ENCODE data around the gene SLC27A1.

The SLC27A1 gene

DNA sequence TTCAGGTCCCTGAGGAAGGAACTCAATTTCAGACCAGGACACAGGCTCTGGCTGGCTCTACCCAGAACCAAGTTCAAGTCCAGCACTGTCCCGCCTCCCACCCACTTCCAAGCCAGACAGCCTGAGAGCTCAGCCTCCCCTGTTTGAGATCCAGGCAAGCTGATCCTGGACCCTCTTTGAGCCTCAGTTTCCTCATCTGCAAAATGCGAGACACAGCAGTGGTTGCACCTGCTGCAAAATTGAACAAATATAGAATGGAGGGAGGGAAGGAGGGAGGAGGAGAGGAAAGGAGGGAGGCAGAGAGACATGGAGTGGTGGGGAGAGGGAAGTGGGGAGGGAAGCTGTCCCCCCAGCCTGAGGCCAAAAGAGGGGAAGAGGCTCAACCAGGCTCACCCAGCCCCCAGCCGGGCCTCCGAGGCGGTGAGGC, 22.6 kb upstream of the SLC27A1 start:
- Histone ChIP-seq H3K9me3 (ENCODE audit: low read length) (peaks cover 3% of the 10 kb centered on the region), H2AFZ (ENCODE audit: low read depth, low read length) (peak overlapping the region; percentile 86), H3K27me3 (ENCODE audit: insufficient read depth, low read length) (no peaks in the 10 kb centered on the region), H3K36me3 (ENCODE audit: insufficient read depth, low read length) (no peaks in the 10 kb centered on the region), H3K4me3 (ENCODE audit: low read length) (peak overlapping the region; percentile 61), H3K4me1 (ENCODE audit: insufficient read depth, low read length) (peaks cover 6% of the 10 kb centered on the region)

GRCh38 chr19:17448131-17448967, 22.0 kb upstream of the SLC27A1 start, which contains the start of gene TMEM221:
TMEM221 (minus strand) TSS chr19:17448668; CDS start chr19:17448462, 206 bp downstream.
- Histone ChIP-seq H3K9me3 (ENCODE audit: low read length) (peaks cover 3% of the 10 kb centered on the region), H2AFZ (ENCODE audit: low read depth, low read length) (peak within 1 kb of the TSS; percentile 86), H3K4me3 (ENCODE audit: low read length) (peak within 1 kb of the TSS; percentile 61), H3K36me3 (ENCODE audit: insufficient read depth, low read length) (no peaks in the 10 kb centered on the region), H3K27me3 (ENCODE audit: insufficient read depth, low read length) (no peaks in the 10 kb centered on the region), H3K4me1 (ENCODE audit: insufficient read depth, low read length) (peaks cover 6% of the 10 kb centered on the region)

DNA sequence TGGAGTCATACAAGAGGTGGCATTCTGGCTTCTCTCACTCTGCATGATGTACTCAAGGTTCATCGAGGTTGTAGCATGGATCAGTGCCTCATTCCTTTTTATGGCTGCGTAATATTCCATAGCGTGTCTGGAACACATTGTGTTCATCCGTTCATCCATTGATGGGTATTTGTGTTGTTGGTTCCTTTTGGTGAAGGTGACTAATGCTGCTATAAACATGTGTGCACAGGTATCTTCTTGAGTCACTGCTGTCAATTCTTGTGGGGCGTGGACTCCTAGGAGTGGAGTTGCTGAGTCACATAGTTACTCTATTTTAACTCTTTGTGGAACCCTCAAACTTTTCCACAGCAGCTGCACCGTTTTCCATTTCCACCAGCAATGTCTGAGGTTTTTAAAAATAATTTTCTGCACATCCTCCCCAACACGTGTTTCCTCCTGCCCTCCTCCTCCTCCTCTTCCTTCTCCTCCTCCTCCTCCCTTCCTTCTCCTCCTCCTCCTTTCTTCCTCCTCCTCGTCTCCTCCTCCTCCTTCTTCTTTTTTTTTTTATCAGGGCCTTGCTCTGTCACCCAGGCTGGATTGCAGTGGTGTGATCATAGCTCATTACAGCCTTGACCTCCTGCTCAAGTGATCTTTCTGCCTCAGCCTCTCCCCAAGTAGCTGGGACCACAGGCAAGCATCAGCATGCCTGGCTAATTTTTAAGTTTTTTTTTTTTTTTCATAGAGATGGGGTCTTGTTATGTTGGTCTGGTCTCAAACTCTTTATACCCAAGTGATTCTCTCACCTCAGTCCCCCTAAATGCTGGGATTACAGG, 19.9 kb upstream of the SLC27A1 start:
- no peaks in the 10 kb centered on the region for H3K36me3 ChIP-seq (ENCODE audit: insufficient read depth, low read length)
- peaks cover 3% of the 10 kb centered on the region for H3K9me3 ChIP-seq (ENCODE audit: low read length)
- H2AFZ ChIP-seq (ENCODE audit: low read depth, low read length): no peak overlapping the region
- peaks cover 11% of the 10 kb centered on the region for H3K4me1 ChIP-seq (ENCODE audit: insufficient read depth, low read length)
- H3K27me3 ChIP-seq (ENCODE audit: insufficient read depth, low read length): peaks cover 9% of the 10 kb centered on the region
- no peak overlapping the region for H3K4me3 ChIP-seq (ENCODE audit: low read length)

GRCh38 chr19:17451820-17452219, 18.5 kb upstream of the SLC27A1 start:
- Histone ChIP-seq H3K9me3 (ENCODE audit: low read length) (peaks cover 3% of the 10 kb centered on the region), H2AFZ (ENCODE audit: low read depth, low read length) (no peak overlapping the region), H3K36me3 (ENCODE audit: insufficient read depth, low read length) (no peaks in the 10 kb centered on the region), H3K27me3 (ENCODE audit: insufficient read depth, low read length) (peaks cover 19% of the 10 kb centered on the region), H3K4me3 (ENCODE audit: low read length) (no peak overlapping the region), H3K4me1 (ENCODE audit: insufficient read depth, low read length) (peaks cover 11% of the 10 kb centered on the region)

DNA sequence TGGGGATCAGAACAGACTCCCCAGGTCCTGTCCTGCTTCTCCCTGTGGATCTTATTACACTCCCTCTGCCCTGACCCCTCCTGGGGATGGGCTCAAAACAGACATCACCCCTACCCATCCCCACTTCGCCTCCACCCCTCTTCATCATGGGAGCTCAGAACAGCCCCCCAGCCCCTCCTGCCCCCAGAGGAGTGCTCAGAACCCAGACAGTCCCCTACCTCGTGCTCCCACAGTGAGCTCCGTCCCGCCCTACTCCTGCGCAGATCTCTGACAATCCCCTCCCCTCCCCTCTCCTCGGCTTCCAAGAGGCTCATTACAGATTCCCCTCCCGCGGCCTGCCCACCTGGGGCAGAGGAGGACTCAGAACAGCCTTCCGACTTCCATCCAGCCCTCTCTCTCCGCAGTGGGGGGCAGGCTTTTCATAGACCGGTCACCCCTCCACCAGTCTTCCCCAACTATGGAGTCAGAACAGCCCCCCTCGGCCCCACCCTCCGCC, 15.7 kb upstream of the SLC27A1 start:
- H3K4me1 ChIP-seq (ENCODE audit: insufficient read depth, low read length): peaks cover 5% of the 10 kb centered on the region
- H3K9me3 ChIP-seq (ENCODE audit: low read length): peaks cover 3% of the 10 kb centered on the region
- no peaks in the 10 kb centered on the region for H3K36me3 ChIP-seq (ENCODE audit: insufficient read depth, low read length)
- no peak overlapping the region for H3K4me3 ChIP-seq (ENCODE audit: low read length)
- H3K27me3 ChIP-seq (ENCODE audit: insufficient read depth, low read length): peaks cover 25% of the 10 kb centered on the region
- no peak overlapping the region for H2AFZ ChIP-seq (ENCODE audit: low read depth, low read length)

DNA sequence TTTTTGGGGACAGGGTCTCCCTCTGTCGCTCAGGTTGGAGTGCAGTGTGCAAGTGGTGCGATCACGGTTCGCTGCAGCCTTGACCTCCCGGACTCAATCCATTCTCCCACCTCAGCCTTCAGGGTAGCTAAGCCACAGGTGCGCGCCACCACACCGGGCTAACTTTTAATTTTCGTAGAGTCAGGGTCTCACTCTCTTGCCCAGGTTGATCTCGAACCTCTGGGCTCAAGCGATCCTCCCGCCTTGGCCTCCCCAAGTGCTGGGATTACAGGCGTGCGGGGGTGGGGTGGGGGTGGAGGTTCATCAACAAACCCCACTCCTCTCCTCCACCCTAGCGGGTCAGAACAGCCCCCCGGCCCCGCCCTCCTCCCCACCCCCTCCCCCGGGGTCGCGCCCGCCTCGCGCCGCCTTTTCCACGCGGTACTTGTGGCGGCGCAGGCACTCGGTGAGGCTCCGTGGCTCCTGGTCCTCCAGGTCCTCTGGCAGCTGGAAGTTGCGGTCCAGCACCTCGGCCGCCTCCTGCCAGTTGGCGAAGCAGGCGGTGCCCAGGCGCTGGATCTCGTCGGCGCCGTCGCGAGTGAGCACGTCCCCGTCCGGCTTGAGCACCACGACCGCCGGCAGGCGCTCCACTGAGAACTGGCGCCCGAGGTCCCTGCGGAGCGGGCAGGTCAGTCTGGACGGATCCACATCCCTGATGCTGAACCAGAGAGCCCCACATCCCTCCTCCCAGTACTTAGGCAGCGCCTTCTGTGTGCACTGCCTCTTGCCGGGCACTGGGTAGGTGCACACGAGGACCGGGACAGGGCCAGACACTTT, 14.8 kb upstream of the SLC27A1 start:
- Histone ChIP-seq H3K4me1 (ENCODE audit: insufficient read depth, low read length) (peaks cover 5% of the 10 kb centered on the region), H3K27me3 (ENCODE audit: insufficient read depth, low read length) (peaks cover 25% of the 10 kb centered on the region), H3K4me3 (ENCODE audit: low read length) (no peak overlapping the region), H3K9me3 (ENCODE audit: low read length) (no peaks in the 10 kb centered on the region), H3K36me3 (ENCODE audit: insufficient read depth, low read length) (no peaks in the 10 kb centered on the region), H2AFZ (ENCODE audit: low read depth, low read length) (no peak overlapping the region)

DNA sequence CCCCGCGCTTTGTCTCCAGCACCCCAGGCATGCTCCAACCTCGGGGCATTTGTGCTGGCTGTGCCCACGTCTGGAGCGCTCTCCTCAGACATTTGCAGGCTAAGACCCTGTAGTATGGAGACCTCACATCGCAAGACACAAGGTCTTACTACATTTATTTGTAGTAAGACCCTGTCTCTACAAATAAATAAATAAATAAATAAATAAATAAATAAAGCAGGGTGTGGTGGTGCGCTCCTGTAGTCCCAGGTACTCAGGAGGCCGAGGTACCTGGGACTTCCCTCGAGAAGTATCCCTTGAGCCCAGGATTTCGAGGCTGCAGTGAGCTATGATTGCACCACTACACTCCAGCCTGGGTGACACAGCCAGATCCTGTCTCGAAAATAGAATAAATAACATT, 14.2 kb upstream of the SLC27A1 start:
- Histone ChIP-seq H3K36me3 (ENCODE audit: insufficient read depth, low read length) (no peaks in the 10 kb centered on the region), H3K4me3 (ENCODE audit: low read length) (no peak overlapping the region), H3K4me1 (ENCODE audit: insufficient read depth, low read length) (peaks cover 5% of the 10 kb centered on the region), H2AFZ (ENCODE audit: low read depth, low read length) (no peak overlapping the region), H3K27me3 (ENCODE audit: insufficient read depth, low read length) (peaks cover 25% of the 10 kb centered on the region), H3K9me3 (ENCODE audit: low read length) (no peaks in the 10 kb centered on the region)

- H3K27me3 ChIP-seq (ENCODE audit: insufficient read depth, low read length): peaks cover 25% of the 10 kb centered on the region
These were observed 12.7 kb upstream of the SLC27A1 start for GRCh38 chr19:17457616-17458015.

DNA sequence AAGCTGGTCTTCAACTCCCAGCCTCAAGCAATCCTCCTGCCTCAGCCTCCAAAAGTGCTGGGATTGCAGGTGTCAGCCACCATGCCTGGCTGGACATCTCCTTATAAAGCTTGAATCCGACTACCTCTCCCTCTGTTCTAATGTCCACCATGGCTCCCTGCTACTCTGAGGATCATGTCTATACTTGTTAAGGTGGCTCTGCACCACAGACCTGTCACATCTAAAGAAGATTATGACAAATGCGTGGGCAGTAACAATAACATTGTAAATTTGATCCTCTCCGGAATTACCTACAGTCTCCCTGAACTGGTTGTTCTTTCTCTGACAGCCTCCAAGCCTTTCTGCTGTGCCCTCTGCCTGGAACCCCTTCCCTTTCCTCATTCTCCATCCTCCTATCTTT, 11.4 kb upstream of the SLC27A1 start:
- Histone ChIP-seq H3K36me3 (ENCODE audit: insufficient read depth, low read length) (no peaks in the 10 kb centered on the region), H3K9me3 (ENCODE audit: low read length) (no peaks in the 10 kb centered on the region), H3K4me3 (ENCODE audit: low read length) (no peak overlapping the region), H2AFZ (ENCODE audit: low read depth, low read length) (no peak overlapping the region), H3K27me3 (ENCODE audit: insufficient read depth, low read length) (peaks cover 25% of the 10 kb centered on the region), H3K4me1 (ENCODE audit: insufficient read depth, low read length) (peaks cover 5% of the 10 kb centered on the region)

More at GRCh38 chr19:17457616-17458015, 12.7 kb upstream of the SLC27A1 start:
- Histone ChIP-seq H3K9me3 (ENCODE audit: low read length) (no peaks in the 10 kb centered on the region), H3K4me3 (ENCODE audit: low read length) (no peak overlapping the region), H2AFZ (ENCODE audit: low read depth, low read length) (no peak overlapping the region), H3K4me1 (ENCODE audit: insufficient read depth, low read length) (peaks cover 5% of the 10 kb centered on the region), H3K36me3 (ENCODE audit: insufficient read depth, low read length) (no peaks in the 10 kb centered on the region)

- Histone ChIP-seq H2AFZ (ENCODE audit: low read depth, low read length) (no peak within 1 kb of the TSS), H3K36me3 (ENCODE audit: insufficient read depth, low read length) (no peaks in the 10 kb centered on the region), H3K4me1 (ENCODE audit: insufficient read depth, low read length) (no peaks in the 10 kb centered on the region), H3K27me3 (ENCODE audit: insufficient read depth, low read length) (peaks cover 20% of the 10 kb centered on the region), H3K9me3 (ENCODE audit: low read length) (no peaks in the 10 kb centered on the region), H3K4me3 (ENCODE audit: low read length) (no peak within 1 kb of the TSS)
These were observed 9.7 kb upstream of the SLC27A1 start, which contains the start of gene NXNL1 for GRCh38 chr19:17460372-17461230. NXNL1 (minus strand) TSS chr19:17460926; CDS start chr19:17460869, 57 bp downstream.

DNA sequence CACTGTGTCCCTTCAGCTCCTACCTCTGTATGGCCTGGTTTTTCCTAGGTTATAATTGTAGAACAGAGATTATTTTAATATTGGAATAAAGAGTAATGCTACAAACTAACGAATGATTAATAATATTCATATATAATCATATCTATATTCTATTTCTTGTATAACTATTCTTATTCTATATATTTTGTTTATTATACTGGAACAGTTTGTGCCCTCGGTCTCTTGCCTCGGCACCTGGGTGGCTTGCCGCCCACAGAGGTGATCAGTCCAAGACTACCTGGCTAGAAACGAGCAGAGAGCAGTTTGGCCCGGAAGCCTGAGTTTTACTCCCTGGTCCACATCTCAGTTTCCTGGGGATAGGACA, 3.9 kb upstream of the SLC27A1 start:
- H2AFZ ChIP-seq (ENCODE audit: low read depth, low read length): no peak overlapping the region
- peaks cover 16% of the 10 kb centered on the region for H3K4me1 ChIP-seq (ENCODE audit: insufficient read depth, low read length)
- H3K27me3 ChIP-seq (ENCODE audit: insufficient read depth, low read length): peaks cover 9% of the 10 kb centered on the region
- H3K4me3 ChIP-seq (ENCODE audit: low read length): no peak overlapping the region
- no peaks in the 10 kb centered on the region for H3K9me3 ChIP-seq (ENCODE audit: low read length)
- H3K36me3 ChIP-seq (ENCODE audit: insufficient read depth, low read length): no peaks in the 10 kb centered on the region

Measured in neuron (in vitro differentiated cells).